ENCODE measurements around the gene UNC5B. TPM values are rescaled to one million over a fixed set of nuclear protein-coding genes. Genes with fewer than 3 reads are reported as not detected.
A peak's percentile ranks its signal among the peaks of the same experiment; 100 is the strongest.

The UNC5B gene
- total RNA-seq, 1 donor from 2014 or later = 0.63 TPM

DNA sequence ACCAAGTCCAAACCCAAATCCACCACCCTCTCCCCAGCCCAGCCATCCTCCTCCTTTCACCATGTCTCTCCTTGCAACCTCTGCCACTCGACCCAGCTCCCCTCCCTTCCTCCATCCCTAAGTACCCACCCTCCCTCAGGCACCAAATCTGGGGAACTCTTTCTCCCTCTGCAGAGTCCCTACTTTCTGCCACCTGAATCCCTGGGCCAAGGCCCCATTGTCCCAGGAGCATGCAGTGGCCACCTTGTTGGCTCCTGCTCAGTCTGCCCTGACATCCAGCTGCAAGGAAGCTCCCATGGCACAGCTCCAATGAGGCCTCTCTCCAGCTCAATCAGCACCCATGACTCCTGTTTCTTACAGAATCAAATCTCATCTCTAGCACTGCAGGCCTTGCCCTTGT, 5.5 kb upstream of the UNC5B start:
- no peak for DNase-seq (ENCODE audit: low read depth)
- TF ChIP-seq, protein P1, sequence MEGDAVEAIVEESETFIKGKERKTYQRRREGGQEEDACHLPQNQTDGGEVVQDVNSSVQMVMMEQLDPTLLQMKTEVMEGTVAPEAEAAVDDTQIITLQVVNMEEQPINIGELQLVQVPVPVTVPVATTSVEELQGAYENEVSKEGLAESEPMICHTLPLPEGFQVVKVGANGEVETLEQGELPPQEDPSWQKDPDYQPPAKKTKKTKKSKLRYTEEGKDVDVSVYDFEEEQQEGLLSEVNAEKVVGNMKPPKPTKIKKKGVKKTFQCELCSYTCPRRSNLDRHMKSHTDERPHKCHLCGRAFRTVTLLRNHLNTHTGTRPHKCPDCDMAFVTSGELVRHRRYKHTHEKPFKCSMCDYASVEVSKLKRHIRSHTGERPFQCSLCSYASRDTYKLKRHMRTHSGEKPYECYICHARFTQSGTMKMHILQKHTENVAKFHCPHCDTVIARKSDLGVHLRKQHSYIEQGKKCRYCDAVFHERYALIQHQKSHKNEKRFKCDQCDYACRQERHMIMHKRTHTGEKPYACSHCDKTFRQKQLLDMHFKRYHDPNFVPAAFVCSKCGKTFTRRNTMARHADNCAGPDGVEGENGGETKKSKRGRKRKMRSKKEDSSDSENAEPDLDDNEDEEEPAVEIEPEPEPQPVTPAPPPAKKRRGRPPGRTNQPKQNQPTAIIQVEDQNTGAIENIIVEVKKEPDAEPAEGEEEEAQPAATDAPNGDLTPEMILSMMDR (conservative IDR thresholded peaks at IDR 0.05; ENCODE audit: low read depth, low read length) = no peak
- no peak overlapping the region for H3K4me3 ChIP-seq (ENCODE audit: low read depth, low read length)

GRCh38 chr10:71207578-71207977, 4.8 kb upstream of the UNC5B start:
- DNase-seq (ENCODE audit: low read depth) = no peak
- no peak overlapping the region for H3K4me3 ChIP-seq (ENCODE audit: low read depth, low read length)
- TF ChIP-seq, protein P1 (conservative IDR thresholded peaks at IDR 0.05; ENCODE audit: low read depth, low read length) = no peak

- no peak for DNase-seq (ENCODE audit: low read depth)
- H3K4me3 ChIP-seq (ENCODE audit: low read depth, low read length) = no peak overlapping the region
- TF ChIP-seq, protein P1 (conservative IDR thresholded peaks at IDR 0.05; ENCODE audit: low read depth, low read length) = no peak
Measured at GRCh38 chr10:71209352-71209715, 3.0 kb upstream of the UNC5B start.

DNA sequence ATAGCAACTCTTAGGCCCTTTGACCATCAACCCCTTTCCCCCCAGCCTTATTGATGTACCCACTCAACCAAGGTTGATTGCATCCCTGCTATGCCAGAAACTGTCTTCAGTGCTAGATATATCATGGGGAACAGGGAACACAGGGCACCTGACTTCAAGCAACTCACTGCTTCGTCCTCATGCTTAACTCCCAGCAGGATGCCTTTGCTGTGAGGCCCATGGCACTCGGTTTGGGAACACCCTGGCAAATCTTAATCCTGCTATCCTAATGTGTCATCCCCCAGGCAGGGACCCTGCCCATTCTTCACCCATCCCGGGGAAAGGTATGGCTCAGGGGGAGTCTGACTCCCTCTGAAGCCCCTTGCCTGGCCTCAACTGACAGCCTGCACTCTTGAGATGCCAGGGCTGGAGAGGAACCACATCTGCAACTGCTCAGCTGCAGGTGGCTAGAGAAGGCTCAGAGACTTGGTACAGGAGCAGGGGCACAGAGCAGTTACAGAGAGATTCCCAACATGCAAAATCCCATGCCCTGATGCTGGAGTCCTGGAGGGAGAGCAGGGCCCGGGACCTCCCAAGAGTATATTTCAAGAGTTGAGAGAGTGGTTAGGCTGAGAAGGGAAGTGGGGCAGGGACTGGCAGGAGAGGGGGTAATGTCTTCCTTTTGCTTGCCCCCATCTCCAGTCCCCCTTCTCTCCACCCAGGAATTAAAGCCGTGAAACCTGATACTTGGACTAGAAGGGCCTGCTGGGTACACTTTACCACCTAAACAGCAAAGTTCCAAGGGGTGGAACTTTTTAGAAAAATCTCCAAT, 2.4 kb upstream of the UNC5B start:
- no peak for DNase-seq (ENCODE audit: low read depth)
- TF ChIP-seq, protein P1 (conservative IDR thresholded peaks at IDR 0.05; ENCODE audit: low read depth, low read length) = no peak
- no peak overlapping the region for H3K4me3 ChIP-seq (ENCODE audit: low read depth, low read length)

GRCh38 chr10:71210542-71210871, 1.9 kb upstream of the UNC5B start:
- no peak overlapping the region for H3K4me3 ChIP-seq (ENCODE audit: low read depth, low read length)
- TF ChIP-seq, protein P1 (conservative IDR thresholded peaks at IDR 0.05; ENCODE audit: low read depth, low read length) = no peak
- no peak for DNase-seq (ENCODE audit: low read depth)

- no peak for DNase-seq (ENCODE audit: low read depth)
- no peak overlapping the region for H3K4me3 ChIP-seq (ENCODE audit: low read depth, low read length)
- TF ChIP-seq, protein P1 (conservative IDR thresholded peaks at IDR 0.05; ENCODE audit: low read depth, low read length) = no peak
Measured at GRCh38 chr10:71211053-71211452, 1.3 kb upstream of the UNC5B start.

- TF ChIP-seq, protein P1 (conservative IDR thresholded peaks at IDR 0.05; ENCODE audit: low read depth, low read length) = no peak
- H3K4me3 ChIP-seq (ENCODE audit: low read depth, low read length) = peak overlapping the region; percentile 49
- no peak for DNase-seq (ENCODE audit: low read depth)
Measured at GRCh38 chr10:71211775-71212317, 524 bp upstream of the UNC5B start.

Measured in epithelial cell of proximal tubule (primary cell).